H9 (cell line): ENCODE results near the gene FAM149B1. TPM values are rescaled to one million over a fixed set of nuclear protein-coding genes. Genes with fewer than 3 reads are reported as not detected.

Experiments
- DNase-seq: peaks from one replicate; pipeline ENCODE4 v3.0.0-alpha.2; 2017
- H2AFZ ChIP-seq: one replicate; pipeline ENCODE4 v1.6.1; 2013; ENCODE audit warnings: mild to moderate bottlenecking, low read length, control low read depth, moderate library complexity
- H2AK5ac ChIP-seq: 2 replicates; pipeline ENCODE4 v1.6.1; 2013; ENCODE audit warnings: low read length, control low read depth, mixed read lengths; ENCODE audit not compliant: insufficient read length
- H2BK120ac ChIP-seq: one replicate; pipeline ENCODE4 v1.6.1; 2013; ENCODE audit warnings: low read depth, mild to moderate bottlenecking, low read length, control low read depth, inconsistent platforms; ENCODE audit not compliant: poor library complexity, severe bottlenecking
- H2BK12ac ChIP-seq: 2 replicates; pipeline ENCODE4 v1.6.1; 2013; ENCODE audit warnings: low read length, control low read depth, mixed read lengths, low read depth; ENCODE audit not compliant: insufficient read length
- H2BK15ac ChIP-seq: 2 replicates; pipeline ENCODE4 v1.6.1; 2013; ENCODE audit warnings: low read depth, low read length, control low read depth
- H2BK20ac ChIP-seq: one replicate; pipeline ENCODE4 v1.6.1; 2013; ENCODE audit warnings: low read depth, mild to moderate bottlenecking, low read length, control low read depth, inconsistent platforms; ENCODE audit not compliant: poor library complexity, severe bottlenecking
- H2BK5ac ChIP-seq: 2 replicates; pipeline ENCODE4 v1.6.1; 2013; ENCODE audit warnings: low read length, control low read depth, mixed read lengths; ENCODE audit not compliant: insufficient read length
- H3K14ac ChIP-seq: 2 replicates; pipeline ENCODE4 v1.6.1; 2013; ENCODE audit warnings: low read length, control low read depth; ENCODE audit not compliant: insufficient read depth
- H3K18ac ChIP-seq: 2 replicates; pipeline ENCODE4 v1.6.1; 2013; ENCODE audit warnings: low read depth, mild to moderate bottlenecking, mixed read lengths, low read length, control low read depth; ENCODE audit not compliant: insufficient read length
- H3K23ac ChIP-seq: 2 replicates; pipeline ENCODE4 v1.6.1; 2013; ENCODE audit warnings: low read length, control low read depth, mixed read lengths, low read depth; ENCODE audit not compliant: insufficient read length
- H3K23me2 ChIP-seq: 2 replicates; pipeline ENCODE4 v1.6.1; 2013; ENCODE audit warnings: low read depth, mild to moderate bottlenecking, mixed read lengths, low read length, control low read depth; ENCODE audit not compliant: insufficient read length, poor library complexity, severe bottlenecking
- H3K27ac ChIP-seq: 2 replicates; pipeline ENCODE4 v1.5.1; 2013; ENCODE audit warnings: low read length, control low read depth, mixed read lengths, low read depth; ENCODE audit not compliant: insufficient read length
- H3K27me3 ChIP-seq: 2 replicates; pipeline ENCODE4 v1.6.1; 2013; ENCODE audit warnings: low read length, control low read depth, inconsistent platforms; ENCODE audit not compliant: insufficient read depth
- H3K4ac ChIP-seq: 2 replicates; pipeline ENCODE4 v1.6.1; 2013; ENCODE audit warnings: low read depth, mild to moderate bottlenecking, control low read depth, inconsistent platforms, low read length, moderate library complexity
- H3K4me1 ChIP-seq: 2 replicates; pipeline ENCODE4 v1.6.1; 2013; ENCODE audit warnings: low read length, control low read depth, inconsistent platforms; ENCODE audit not compliant: insufficient read depth
- H3K4me2 ChIP-seq: 2 replicates; pipeline ENCODE4 v1.6.1; 2013; ENCODE audit warnings: low read length, control low read depth, mixed read lengths; ENCODE audit not compliant: insufficient read length, insufficient read depth
- H3K56ac ChIP-seq: 2 replicates; pipeline ENCODE4 v1.6.1; 2013; ENCODE audit warnings: low read depth, mild to moderate bottlenecking, mixed read lengths, low read length, control low read depth; ENCODE audit not compliant: insufficient read length
- H3K79me1 ChIP-seq: 2 replicates; pipeline ENCODE4 v1.6.1; 2013; ENCODE audit warnings: low read depth, mild to moderate bottlenecking, moderate library complexity, low read length, control low read depth, inconsistent platforms; ENCODE audit not compliant: insufficient read depth, poor library complexity, severe bottlenecking
- H3K79me2 ChIP-seq: 2 replicates; pipeline ENCODE4 v1.6.1; 2013; ENCODE audit warnings: low read length, control low read depth, inconsistent platforms; ENCODE audit not compliant: insufficient read depth
- H3K9ac ChIP-seq: 2 replicates; pipeline ENCODE4 v1.6.1; 2013; ENCODE audit warnings: low read length, control low read depth, mixed read lengths; ENCODE audit not compliant: insufficient read length; ENCODE audit errors: extremely low read depth
- H3K9me3 ChIP-seq: one replicate; pipeline ENCODE4 v1.6.1; 2013; ENCODE audit warnings: low read depth, low read length, inconsistent platforms; ENCODE audit not compliant: control insufficient read depth
- H3T11ph ChIP-seq: one replicate; pipeline ENCODE4 v1.6.1; 2013; ENCODE audit warnings: mild to moderate bottlenecking, low read length, control low read depth, inconsistent platforms
- H4K20me1 ChIP-seq: one replicate; pipeline ENCODE4 v1.6.1; 2013; ENCODE audit not compliant: control insufficient read depth, insufficient read length, insufficient read depth
- H4K5ac ChIP-seq: 2 replicates; pipeline ENCODE4 v1.6.1; 2013; ENCODE audit warnings: low read depth, mild to moderate bottlenecking, mixed read lengths, low read length, control low read depth; ENCODE audit not compliant: insufficient read length
- H4K8ac ChIP-seq: replicated peaks from 2 replicates; pipeline ENCODE4 v1.6.1; 2013; ENCODE audit warnings: low read length, control low read depth, mixed read lengths, low read depth; ENCODE audit not compliant: insufficient read length
- H4K91ac ChIP-seq: 2 replicates; pipeline ENCODE4 v1.6.1; 2013; ENCODE audit warnings: low read depth, mild to moderate bottlenecking, moderate library complexity, mixed read lengths, low read length, control low read depth; ENCODE audit not compliant: insufficient read length
- H3K27ac Mint-ChIP-seq, 3 experiments: 2 replicates in 2 of 3; 3 replicates in 1 of 3; pipeline ENCODE4 v1.8.0; 2020 to 2021; ENCODE audit warnings: mixed read lengths in 3 of 3, mild to moderate bottlenecking in 1 of 3, moderate library complexity in 1 of 3
- H3K27me3 Mint-ChIP-seq: 2 replicates; pipeline ENCODE4 v1.8.0; 2021; ENCODE audit warnings: low read depth, mild to moderate bottlenecking, moderate library complexity, mixed read lengths
- H3K36me3 Mint-ChIP-seq, 3 experiments: 2 replicates in 2 of 3; 3 replicates in 1 of 3; pipeline ENCODE4 v1.8.0; 2020 to 2021; ENCODE audit warnings: low read depth in 3 of 3, mixed read lengths in 3 of 3; ENCODE audit not compliant: insufficient read depth in 1 of 3
- H3K4me1 Mint-ChIP-seq, 2 experiments: 2 replicates each; pipeline ENCODE4 v1.8.0; 2020; ENCODE audit warnings: mixed read lengths in 2 of 2
- H3K4me3 Mint-ChIP-seq, 2 experiments: 2 replicates in 1 of 2; 3 replicates in 1 of 2; pipeline ENCODE4 v1.8.0; 2020 to 2021; ENCODE audit warnings: mild to moderate bottlenecking in 2 of 2, mixed read lengths in 2 of 2, moderate library complexity in 1 of 2
- H3K9me3 Mint-ChIP-seq, 2 experiments: 2 replicates in 1 of 2; 3 replicates in 1 of 2; pipeline ENCODE4 v1.8.0; 2020; ENCODE audit warnings: mild to moderate bottlenecking in 2 of 2, mixed read lengths in 2 of 2, moderate library complexity in 1 of 2
- CTCF ChIP-seq: fragments of 200-600 bp; sonication (generic); conservative IDR thresholded peaks from 3 replicates; pipeline ENCODE4 v1.8.0; 2021; ENCODE audit warnings: antibody characterized with exemption, mild to moderate bottlenecking
- total RNA-seq: library from RNA; stranded (reverse); gene quantifications from 2 replicates; pipeline ENCODE4 v1.2.1, GENCODE V29; 2021

FAM149B1 gene
- total RNA-seq, 1 experiment from 2014 or later, result 17.9 TPM

- H3K9me3 Mint-ChIP-seq, result no peaks in the 10 kb centered on the region
- no peaks in the 10 kb centered on the region; the same call in 1 of the 2 replicates for H3K79me2 ChIP-seq
- H2BK5ac ChIP-seq, result no peak overlapping the region
- no peak overlapping the region for H3K14ac ChIP-seq
- H3K9me3 ChIP-seq, result no peaks in the 10 kb centered on the region
- no peak overlapping the region for H2BK12ac ChIP-seq
- H2BK20ac ChIP-seq, result no peak overlapping the region
- no peak overlapping the region for H2BK120ac ChIP-seq
- no peak overlapping the region for H2AFZ ChIP-seq
- H3K4me1 ChIP-seq, result no peaks in the 10 kb centered on the region
- no peak overlapping the region for H3K27ac Mint-ChIP-seq
- H3K4ac ChIP-seq, result no peak overlapping the region
- no peak overlapping the region for H3K18ac ChIP-seq
- no peak overlapping the region for H3K9ac ChIP-seq
- no peaks in the 10 kb centered on the region for H3K27me3 ChIP-seq
- H3K4me2 ChIP-seq, result no peak overlapping the region
- no peaks in the 10 kb centered on the region for H3K79me1 ChIP-seq
- H3K27me3 Mint-ChIP-seq, result no peaks in the 10 kb centered on the region
- H2BK15ac ChIP-seq, result no peak overlapping the region
- H4K8ac ChIP-seq, result no peak overlapping the region
- H4K20me1 ChIP-seq, result no peaks in the 10 kb centered on the region
- H3T11ph ChIP-seq, result no peak overlapping the region
- no peak overlapping the region for H3K23ac ChIP-seq
- no peak overlapping the region for H3K56ac ChIP-seq
- no peak overlapping the region for H4K91ac ChIP-seq
- H3K36me3 Mint-ChIP-seq, result peaks cover 0 to 11% (median 10%) of the 10 kb centered on the region in 3 experiments; a peak in 5 of 7 replicates
- H3K4me3 Mint-ChIP-seq, result no peak overlapping the region
- H3K27ac ChIP-seq, result no peak overlapping the region
- no peak overlapping the region for H2AK5ac ChIP-seq
- H3K4me1 Mint-ChIP-seq, result no peaks in the 10 kb centered on the region
- no peak for DNase-seq
- no peak overlapping the region for H4K5ac ChIP-seq
- TF ChIP-seq CTCF, result no peak
- H3K23me2 ChIP-seq, result no peaks in the 10 kb centered on the region
These were observed 51.5 kb downstream of the FAM149B1 start for GRCh38 chr10:73219384-73219783.
